ENCODE measurements around the gene C4orf17.

Gene C4orf17

DNA sequence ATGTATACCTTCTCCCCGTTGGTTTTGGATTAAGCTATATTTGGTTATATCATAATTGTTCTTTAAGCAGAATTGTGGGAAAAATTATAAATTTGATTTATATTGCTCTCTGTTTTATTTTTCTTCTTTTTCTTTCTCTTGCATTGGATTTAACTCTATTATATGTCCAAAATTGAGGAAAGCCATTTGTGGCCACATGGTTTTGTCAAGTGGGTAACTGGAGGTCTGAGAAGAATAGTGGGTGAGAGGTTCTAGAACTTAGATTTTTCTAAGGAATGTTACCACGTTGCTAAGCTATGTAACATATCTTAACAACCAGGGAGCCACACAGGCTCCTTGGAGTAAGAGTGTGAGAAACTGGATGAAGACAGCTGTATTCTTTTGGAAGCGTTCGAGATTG is at the start of gene C4orf17:
Gene C4orf17, plus strand, starts transcription at position 301 of the 400 bp plus-strand sequence. CDS start 2,061 bp downstream, outside the sequence.
- no peak for DNase-seq (ENCODE audit: low read depth, low spot score)
- Histone ChIP-seq H3K9me3 (ENCODE audit: control insufficient read depth, insufficient read depth, low read length) (no peaks in the 10 kb centered on the region), H3K4me3 (ENCODE audit: low read length) (no peak within 1 kb of the TSS), H3K4me1 (ENCODE audit: control insufficient read depth, insufficient read depth, low read length) (no peaks in the 10 kb centered on the region), H3K27me3 (ENCODE audit: control insufficient read depth, insufficient read depth, low read length) (no peaks in the 10 kb centered on the region), H3K36me3 (ENCODE audit: control insufficient read depth, insufficient read depth, low read length) (no peaks in the 10 kb centered on the region), H3K27ac (ENCODE audit: low read length) (no peak within 1 kb of the TSS)
- no CpG with 5 or more reads among the region's 4 CpGs for WGBS (ENCODE audit: insufficient coverage, insufficient read length)

GRCh38 chr4:99461623-99462401 is 49.0 kb upstream of the C4orf17 start:
- Histone ChIP-seq H3K27me3 (ENCODE audit: control insufficient read depth, insufficient read depth, low read length) (no peaks in the 10 kb centered on the region), H3K27ac (ENCODE audit: low read length) (no peak overlapping the region), H3K9me3 (ENCODE audit: control insufficient read depth, insufficient read depth, low read length) (no peaks in the 10 kb centered on the region), H3K4me3 (ENCODE audit: low read length) (no peak overlapping the region), H3K36me3 (ENCODE audit: control insufficient read depth, insufficient read depth, low read length) (no peaks in the 10 kb centered on the region), H3K4me1 (ENCODE audit: control insufficient read depth, insufficient read depth, low read length) (no peaks in the 10 kb centered on the region)
- no peak for DNase-seq (ENCODE audit: low read depth, low spot score)
- WGBS (ENCODE audit: insufficient coverage, insufficient read length) = no CpG with 5 or more reads among the region's 4 CpGs

- no peaks in the 10 kb centered on the region for H3K27me3 ChIP-seq (ENCODE audit: control insufficient read depth, insufficient read depth, low read length)
- no peaks in the 10 kb centered on the region for H3K9me3 ChIP-seq (ENCODE audit: control insufficient read depth, insufficient read depth, low read length)
- H3K4me3 ChIP-seq (ENCODE audit: low read length) = no peak overlapping the region
- no peak overlapping the region for H3K27ac ChIP-seq (ENCODE audit: low read length)
- no peaks in the 10 kb centered on the region for H3K4me1 ChIP-seq (ENCODE audit: control insufficient read depth, insufficient read depth, low read length)
- peak; percentile 48 for DNase-seq (ENCODE audit: low read depth, low spot score)
- no peaks in the 10 kb centered on the region for H3K36me3 ChIP-seq (ENCODE audit: control insufficient read depth, insufficient read depth, low read length)
- WGBS (ENCODE audit: insufficient coverage, insufficient read length) = no CpG with 5 or more reads among the region's 4 CpGs
Observed at GRCh38 chr4:99462875-99463464, 47.9 kb upstream of the C4orf17 start.

DNA sequence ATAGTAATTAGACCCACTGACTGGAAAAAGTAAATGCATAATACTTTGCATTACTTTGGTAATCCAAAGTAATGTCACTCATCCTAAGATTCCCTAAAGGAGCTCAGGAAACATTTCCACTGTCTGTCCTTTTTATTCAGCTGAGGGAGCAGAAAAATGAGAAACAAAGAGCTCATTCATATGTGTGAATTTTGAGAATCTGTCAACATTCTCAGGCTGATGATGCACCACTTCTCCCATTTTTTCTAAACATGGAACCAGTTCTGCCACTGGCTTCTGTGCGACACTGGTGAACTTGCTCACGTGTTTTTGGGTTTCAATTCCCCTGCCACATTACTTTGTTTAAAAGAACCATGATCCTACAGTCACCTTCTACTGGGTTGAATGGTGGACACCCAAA is 47.3 kb upstream of the C4orf17 start:
- H3K36me3 ChIP-seq (ENCODE audit: control insufficient read depth, insufficient read depth, low read length) = no peaks in the 10 kb centered on the region
- H3K4me1 ChIP-seq (ENCODE audit: control insufficient read depth, insufficient read depth, low read length) = no peaks in the 10 kb centered on the region
- no peaks in the 10 kb centered on the region for H3K27me3 ChIP-seq (ENCODE audit: control insufficient read depth, insufficient read depth, low read length)
- no peak overlapping the region for H3K4me3 ChIP-seq (ENCODE audit: low read length)
- no peaks in the 10 kb centered on the region for H3K9me3 ChIP-seq (ENCODE audit: control insufficient read depth, insufficient read depth, low read length)
- no CpG with 5 or more reads among the region's 2 CpGs for WGBS (ENCODE audit: insufficient coverage, insufficient read length)
- no peak overlapping the region for H3K27ac ChIP-seq (ENCODE audit: low read length)
- no peak for DNase-seq (ENCODE audit: low read depth, low spot score)

GRCh38 chr4:99467887-99468286 is 42.9 kb upstream of the C4orf17 start:
- H3K27ac ChIP-seq (ENCODE audit: low read length) = no peak overlapping the region
- H3K4me1 ChIP-seq (ENCODE audit: control insufficient read depth, insufficient read depth, low read length) = no peaks in the 10 kb centered on the region
- no peaks in the 10 kb centered on the region for H3K36me3 ChIP-seq (ENCODE audit: control insufficient read depth, insufficient read depth, low read length)
- H3K9me3 ChIP-seq (ENCODE audit: control insufficient read depth, insufficient read depth, low read length) = no peaks in the 10 kb centered on the region
- H3K4me3 ChIP-seq (ENCODE audit: low read length) = no peak overlapping the region
- DNase-seq (ENCODE audit: low read depth, low spot score) = no peak
- H3K27me3 ChIP-seq (ENCODE audit: control insufficient read depth, insufficient read depth, low read length) = no peaks in the 10 kb centered on the region
- WGBS (ENCODE audit: insufficient coverage, insufficient read length) = no CpG with 5 or more reads among the region's 2 CpGs

- DNase-seq (ENCODE audit: low read depth, low spot score) = no peak
- Histone ChIP-seq H3K27ac (ENCODE audit: low read length) (no peak overlapping the region), H3K4me1 (ENCODE audit: control insufficient read depth, insufficient read depth, low read length) (no peaks in the 10 kb centered on the region), H3K9me3 (ENCODE audit: control insufficient read depth, insufficient read depth, low read length) (no peaks in the 10 kb centered on the region), H3K27me3 (ENCODE audit: control insufficient read depth, insufficient read depth, low read length) (no peaks in the 10 kb centered on the region), H3K36me3 (ENCODE audit: control insufficient read depth, insufficient read depth, low read length) (no peaks in the 10 kb centered on the region), H3K4me3 (ENCODE audit: low read length) (no peak overlapping the region)
- WGBS (ENCODE audit: insufficient coverage, insufficient read length) = no CpG with 5 or more reads among the region's 1 CpG
Observed at GRCh38 chr4:99468889-99469288, 41.9 kb upstream of the C4orf17 start.

GRCh38 chr4:99471349-99471748 is 39.5 kb upstream of the C4orf17 start:
- Histone ChIP-seq H3K27me3 (ENCODE audit: control insufficient read depth, insufficient read depth, low read length) (no peaks in the 10 kb centered on the region), H3K4me3 (ENCODE audit: low read length) (no peak overlapping the region), H3K4me1 (ENCODE audit: control insufficient read depth, insufficient read depth, low read length) (no peaks in the 10 kb centered on the region)

GRCh38 chr4:99471896-99472295 is 38.9 kb upstream of the C4orf17 start:
- no peaks in the 10 kb centered on the region for H3K27me3 ChIP-seq (ENCODE audit: control insufficient read depth, insufficient read depth, low read length)
- DNase-seq (ENCODE audit: low read depth, low spot score) = no peak
- WGBS (ENCODE audit: insufficient coverage, insufficient read length) = no CpG with 5 or more reads among the region's 1 CpG
- H3K9me3 ChIP-seq (ENCODE audit: control insufficient read depth, insufficient read depth, low read length) = no peaks in the 10 kb centered on the region
- no peaks in the 10 kb centered on the region for H3K4me1 ChIP-seq (ENCODE audit: control insufficient read depth, insufficient read depth, low read length)
- no peak overlapping the region for H3K4me3 ChIP-seq (ENCODE audit: low read length)
- H3K36me3 ChIP-seq (ENCODE audit: control insufficient read depth, insufficient read depth, low read length) = no peaks in the 10 kb centered on the region
- H3K27ac ChIP-seq (ENCODE audit: low read length) = no peak overlapping the region

More at GRCh38 chr4:99471349-99471748, 39.5 kb upstream of the C4orf17 start:
- Histone ChIP-seq H3K27ac (ENCODE audit: low read length) (no peak overlapping the region), H3K9me3 (ENCODE audit: control insufficient read depth, insufficient read depth, low read length) (no peaks in the 10 kb centered on the region), H3K36me3 (ENCODE audit: control insufficient read depth, insufficient read depth, low read length) (no peaks in the 10 kb centered on the region)
- DNase-seq (ENCODE audit: low read depth, low spot score) = no peak

GRCh38 chr4:99473131-99473530 is 37.7 kb upstream of the C4orf17 start:
- H3K27me3 ChIP-seq (ENCODE audit: control insufficient read depth, insufficient read depth, low read length) = no peaks in the 10 kb centered on the region
- no peaks in the 10 kb centered on the region for H3K36me3 ChIP-seq (ENCODE audit: control insufficient read depth, insufficient read depth, low read length)
- H3K27ac ChIP-seq (ENCODE audit: low read length) = no peak overlapping the region
- no peak for DNase-seq (ENCODE audit: low read depth, low spot score)
- no peak overlapping the region for H3K4me3 ChIP-seq (ENCODE audit: low read length)
- no peaks in the 10 kb centered on the region for H3K9me3 ChIP-seq (ENCODE audit: control insufficient read depth, insufficient read depth, low read length)
- no peaks in the 10 kb centered on the region for H3K4me1 ChIP-seq (ENCODE audit: control insufficient read depth, insufficient read depth, low read length)
- no CpG with 5 or more reads among the region's 1 CpG for WGBS (ENCODE audit: insufficient coverage, insufficient read length)

DNA sequence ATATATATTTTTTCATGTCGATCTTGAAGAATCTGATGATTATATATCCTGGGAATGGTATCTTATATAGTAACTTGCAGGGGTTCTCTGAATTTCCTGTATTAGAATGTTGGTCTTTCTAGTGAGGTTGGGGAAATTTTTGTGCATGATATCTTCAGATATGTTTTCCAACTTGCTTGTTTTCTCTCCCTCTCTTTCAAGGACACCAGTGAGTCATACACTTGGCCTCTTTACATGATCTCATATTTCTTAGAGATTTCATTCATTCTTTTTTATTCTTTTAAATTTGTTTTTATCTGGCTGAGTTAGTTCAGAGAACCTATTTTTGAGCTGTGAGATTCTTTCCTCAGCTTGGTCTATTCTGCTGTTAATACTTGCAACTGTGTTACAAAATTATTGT is 27.2 kb upstream of the C4orf17 start:
- WGBS (ENCODE audit: insufficient coverage, insufficient read length) = no CpG with 5 or more reads among the region's 1 CpG
- Histone ChIP-seq H3K36me3 (ENCODE audit: control insufficient read depth, insufficient read depth, low read length) (no peaks in the 10 kb centered on the region), H3K27me3 (ENCODE audit: control insufficient read depth, insufficient read depth, low read length) (no peaks in the 10 kb centered on the region), H3K27ac (ENCODE audit: low read length) (no peak overlapping the region), H3K9me3 (ENCODE audit: control insufficient read depth, insufficient read depth, low read length) (no peaks in the 10 kb centered on the region; the same call in 1 of the 2 replicates), H3K4me1 (ENCODE audit: control insufficient read depth, insufficient read depth, low read length) (no peaks in the 10 kb centered on the region), H3K4me3 (ENCODE audit: low read length) (no peak overlapping the region)
- no peak for DNase-seq (ENCODE audit: low read depth, low spot score)

DNA sequence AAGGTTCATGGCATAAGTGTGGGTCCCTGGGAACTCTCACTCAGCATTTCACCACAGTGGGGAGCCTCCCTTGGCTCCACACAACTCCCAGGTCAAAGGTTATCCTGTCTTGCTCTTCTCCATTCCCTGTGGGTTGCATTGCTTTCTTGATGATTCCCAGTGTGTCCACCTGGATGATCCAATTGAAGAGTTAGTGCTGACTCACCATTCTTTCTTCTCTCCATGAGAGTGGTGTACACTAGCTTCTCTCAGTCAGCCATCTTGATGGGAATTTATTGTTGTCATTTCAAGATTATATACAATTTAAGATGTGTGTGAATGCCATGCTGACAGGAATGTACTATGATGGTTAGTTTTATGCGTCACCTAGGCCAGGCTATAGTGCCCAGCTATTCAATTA is 25.6 kb upstream of the C4orf17 start:
- H3K4me3 ChIP-seq (ENCODE audit: low read length) = no peak overlapping the region
- H3K9me3 ChIP-seq (ENCODE audit: control insufficient read depth, insufficient read depth, low read length) = no peaks in the 10 kb centered on the region; the same call in 1 of the 2 replicates
- DNase-seq (ENCODE audit: low read depth, low spot score) = no peak
- H3K4me1 ChIP-seq (ENCODE audit: control insufficient read depth, insufficient read depth, low read length) = no peaks in the 10 kb centered on the region
- WGBS (ENCODE audit: insufficient coverage, insufficient read length) = no CpG with 5 or more reads among the region's 1 CpG
- H3K36me3 ChIP-seq (ENCODE audit: control insufficient read depth, insufficient read depth, low read length) = no peaks in the 10 kb centered on the region
- H3K27me3 ChIP-seq (ENCODE audit: control insufficient read depth, insufficient read depth, low read length) = no peaks in the 10 kb centered on the region
- H3K27ac ChIP-seq (ENCODE audit: low read length) = no peak overlapping the region

All from iPS DF 6.9 (cell line).